C4-2B (cell line): Measurements from ENCODE around the gene LSM4.

Source experiments
- CTCF ChIP-seq: fragments of 450-650 bp; conservative IDR thresholded peaks from 2 replicates; pipeline ENCODE4 v1.5.1; 2017; ENCODE audit warnings: mild to moderate bottlenecking
- ZFX ChIP-seq: fragments of 450-650 bp; IDR thresholded peaks from 2 replicates; pipeline ENCODE4 v1.6.1; 2017

- TF ChIP-seq CTCF = peak; percentile 94
- no peak for TF ChIP-seq ZFX
Measured at GRCh38 chr19:18328340-18329034, 5.6 kb upstream of the LSM4 start.
